ENCODE results near the gene RIBC2. TPM values are rescaled to one million over a fixed set of nuclear protein-coding genes. Genes with fewer than 3 reads are reported as not detected.

RIBC2 gene
- total RNA-seq, 1 experiment from 2014 or later: 2.7 TPM

GRCh38 chr22:45473626-45474237 is 60.2 kb downstream of the RIBC2 start:
- Histone ChIP-seq H3K79me2 (ENCODE audit: low read length) (no peaks in the 10 kb centered on the region), H3K4me1 (ENCODE audit: insufficient read depth, low read length) (peaks cover 28% of the 10 kb centered on the region), H3K36me3 (ENCODE audit: low read depth, low read length) (no peaks in the 10 kb centered on the region), H3K27ac (ENCODE audit: low read length) (no peak overlapping the region), H3K9me2 (replicated peaks; ENCODE audit: low read length) (no peaks in the 10 kb centered on the region), H4K20me1 (ENCODE audit: low read length) (no peaks in the 10 kb centered on the region), H3K9me3 (ENCODE audit: low read length) (no peaks in the 10 kb centered on the region), H3F3A (ENCODE audit: low read length, unreplicated experiment) (no peaks in the 10 kb centered on the region), H2AFZ (ENCODE audit: low read length) (no peak overlapping the region), H3K4me3 (ENCODE audit: low read length) (no peak overlapping the region), H3K4me2 (ENCODE audit: low read length) (no peak overlapping the region), H3K27me3 (ENCODE audit: low read length) (no peaks in the 10 kb centered on the region), H3K9ac (ENCODE audit: low read length) (no peak overlapping the region)
- CTCF ChIA-PET: no interaction called here
- BruUV-seq (replicated peaks): no TSS peak
- TF ChIP-seq EZH2phosphoT487 (IDR thresholded peaks at IDR 0.05; ENCODE audit: borderline replicate concordance, low read length) (no peak), CTCF (conservative IDR thresholded peaks at IDR 0.05; ENCODE audit: low read depth, low read length) (no peak), EZH2 (IDR thresholded peaks at IDR 0.05; ENCODE audit: low read length, unreplicated experiment) (no peak)
- POLR2A ChIA-PET (ENCODE audit: unreplicated experiment): no interaction called here
- intact Hi-C loops (cut with micrococcal nuclease): no loop called here
- no peak for ATAC-seq
- DNase-seq: no peak

DNA sequence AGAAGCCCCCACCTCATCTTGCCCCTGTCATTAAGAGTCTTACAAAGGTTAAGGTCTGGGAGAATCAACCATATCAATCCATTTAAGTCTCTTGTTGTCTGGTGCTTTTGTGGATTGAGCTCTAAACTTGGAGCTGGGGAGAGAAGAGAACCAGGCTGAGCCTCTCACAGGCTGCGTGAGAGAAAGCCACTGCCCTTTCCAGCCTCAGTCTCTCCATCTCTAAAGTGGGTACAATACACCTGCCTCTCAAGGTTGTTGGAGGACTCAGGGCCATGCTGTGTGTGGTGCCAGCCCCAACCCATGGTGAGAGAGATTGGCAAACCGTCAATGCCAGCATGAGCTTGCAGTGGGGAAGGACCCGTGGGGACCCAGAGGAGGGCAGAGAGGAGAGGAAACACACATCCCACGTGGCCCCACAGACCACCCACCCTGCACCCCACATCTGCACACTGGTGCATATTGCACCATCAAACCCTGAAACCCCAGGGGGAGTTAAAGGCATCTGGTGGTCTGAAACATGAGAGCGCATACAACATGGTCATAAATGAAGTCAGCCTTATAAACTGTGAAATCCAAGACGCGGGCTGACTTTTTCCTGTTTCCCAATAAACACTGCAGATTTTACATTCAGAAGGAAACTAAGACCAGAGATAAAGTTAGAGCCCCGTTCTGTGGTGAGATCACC is 61.7 kb downstream of the RIBC2 start:
- ATAC-seq (no peak), DNase-seq (no peak)
- Histone ChIP-seq H3K9me2 (replicated peaks; ENCODE audit: low read length) (no peaks in the 10 kb centered on the region), H3K9me3 (ENCODE audit: low read length) (no peaks in the 10 kb centered on the region), H3K27me3 (ENCODE audit: low read length) (no peaks in the 10 kb centered on the region), H3K4me3 (ENCODE audit: low read length) (no peak overlapping the region), H4K20me1 (ENCODE audit: low read length) (no peaks in the 10 kb centered on the region), H2AFZ (ENCODE audit: low read length) (no peak overlapping the region), H3K79me2 (ENCODE audit: low read length) (no peaks in the 10 kb centered on the region), H3K9ac (ENCODE audit: low read length) (no peak overlapping the region), H3K27ac (ENCODE audit: low read length) (no peak overlapping the region), H3F3A (ENCODE audit: low read length, unreplicated experiment) (no peaks in the 10 kb centered on the region), H3K36me3 (ENCODE audit: low read depth, low read length) (no peaks in the 10 kb centered on the region), H3K4me1 (ENCODE audit: insufficient read depth, low read length) (peaks cover 14% of the 10 kb centered on the region), H3K4me2 (ENCODE audit: low read length) (no peak overlapping the region)
- TF ChIP-seq EZH2phosphoT487 (IDR thresholded peaks at IDR 0.05; ENCODE audit: borderline replicate concordance, low read length) (no peak), CTCF (conservative IDR thresholded peaks at IDR 0.05; ENCODE audit: low read depth, low read length) (no peak), EZH2 (IDR thresholded peaks at IDR 0.05; ENCODE audit: low read length, unreplicated experiment) (no peak)
- intact Hi-C loops (cut with micrococcal nuclease): no loop called here
- CTCF ChIA-PET: interaction anchor here (0.5 kb wide), 1 partner anchor 186 kb away, joined by 4 read pairs; no protein-coding TSS in a partner anchor
- no TSS peak for BruUV-seq (replicated peaks)
- POLR2A ChIA-PET (ENCODE audit: unreplicated experiment): no interaction called here

DNA sequence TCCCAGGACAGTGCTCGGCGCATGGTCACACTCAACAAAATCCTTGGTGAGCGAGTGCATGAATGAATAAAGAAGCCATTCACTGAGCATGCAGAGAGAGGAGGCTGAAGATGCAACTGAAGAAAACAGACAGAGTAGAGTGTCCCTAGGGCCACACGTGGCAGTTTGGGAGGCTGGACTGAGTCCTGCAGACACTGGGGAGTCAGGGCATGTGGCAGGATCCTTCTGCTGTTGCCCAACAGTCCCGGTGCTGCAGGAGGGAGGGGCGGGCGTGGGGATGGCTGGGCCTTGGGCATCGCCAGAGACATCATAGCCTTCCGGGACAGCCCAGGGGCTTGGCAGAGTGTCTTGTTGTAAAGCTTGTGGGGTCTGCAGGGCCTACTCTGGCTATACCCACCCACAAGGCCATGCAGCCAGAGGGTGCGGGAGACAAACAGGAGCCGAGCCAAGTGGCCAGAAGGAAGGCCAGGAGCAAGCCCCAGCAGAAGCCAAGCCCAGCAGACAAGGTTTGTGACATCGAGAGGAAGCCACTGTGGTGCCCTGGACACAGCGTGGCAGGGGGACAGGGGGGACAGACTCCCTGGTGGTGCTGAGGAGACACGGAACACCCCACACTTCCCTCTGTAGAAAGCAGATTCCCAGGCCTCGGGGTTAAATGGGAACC is 62.5 kb downstream of the RIBC2 start:
- H3K79me2 ChIP-seq (ENCODE audit: low read length): no peaks in the 10 kb centered on the region
- no peaks in the 10 kb centered on the region for H4K20me1 ChIP-seq (ENCODE audit: low read length)
- ATAC-seq (no peak), DNase-seq (no peak)
- H3K4me2 ChIP-seq (ENCODE audit: low read length): no peak overlapping the region
- H3K4me1 ChIP-seq (ENCODE audit: insufficient read depth, low read length): peaks cover 12% of the 10 kb centered on the region
- no TSS peak for BruUV-seq (replicated peaks)
- H3K27me3 ChIP-seq (ENCODE audit: low read length): no peaks in the 10 kb centered on the region
- no peak overlapping the region for H3K27ac ChIP-seq (ENCODE audit: low read length)
- CTCF ChIA-PET: no interaction called here
- no peak overlapping the region for H3K4me3 ChIP-seq (ENCODE audit: low read length)
- H2AFZ ChIP-seq (ENCODE audit: low read length): no peak overlapping the region
- H3K36me3 ChIP-seq (ENCODE audit: low read depth, low read length): no peaks in the 10 kb centered on the region
- no peaks in the 10 kb centered on the region for H3F3A ChIP-seq (ENCODE audit: low read length, unreplicated experiment)
- no peaks in the 10 kb centered on the region for H3K9me3 ChIP-seq (ENCODE audit: low read length)
- H3K9ac ChIP-seq (ENCODE audit: low read length): no peak overlapping the region
- POLR2A ChIA-PET (ENCODE audit: unreplicated experiment): no interaction called here
- TF ChIP-seq CTCF (conservative IDR thresholded peaks at IDR 0.05; ENCODE audit: low read depth, low read length) (no peak), EZH2 (IDR thresholded peaks at IDR 0.05; ENCODE audit: low read length, unreplicated experiment) (no peak), EZH2phosphoT487 (IDR thresholded peaks at IDR 0.05; ENCODE audit: borderline replicate concordance, low read length) (no peak)
- intact Hi-C loops (cut with micrococcal nuclease): no loop called here
- no peaks in the 10 kb centered on the region for H3K9me2 ChIP-seq (replicated peaks; ENCODE audit: low read length)

Data from PC-3 (cell line).